GM12878 (cell line): ENCODE results near the gene CSTB. TPM values are rescaled to one million over a fixed set of nuclear protein-coding genes. Genes with fewer than 3 reads are reported as not detected.

Experiments
- BCL3 ChIP-seq: IDR thresholded peaks from 2 replicates; pipeline ENCODE4 v1.6.1; 2011; ENCODE audit warnings: borderline replicate concordance, low read depth, mild to moderate bottlenecking, moderate library complexity, low read length; ENCODE audit not compliant: insufficient read depth, poor library complexity, severe bottlenecking
- BMI1 ChIP-seq: fragments of 450-650 bp; IDR thresholded peaks from 2 replicates; pipeline ENCODE4 v1.6.1; 2016; ENCODE audit warnings: mild to moderate bottlenecking, moderate library complexity, borderline replicate concordance
- CREB1 ChIP-seq: IDR thresholded peaks from 2 replicates; pipeline ENCODE4 v1.6.1; 2012; ENCODE audit warnings: low read depth, mild to moderate bottlenecking, inconsistent platforms
- CREM ChIP-seq: IDR thresholded peaks from 2 replicates; pipeline ENCODE4 v1.6.1; 2014; ENCODE audit warnings: antibody characterized with exemption, low read depth
- EED ChIP-seq: sonication (generic); IDR thresholded peaks from 2 replicates; pipeline ENCODE4 v1.6.1; 2016; ENCODE audit warnings: antibody characterized with exemption, low read depth
- ELK1 ChIP-seq: IDR thresholded peaks from 2 replicates; pipeline ENCODE4 v1.6.1; 2012; ENCODE audit warnings: low read depth, low read length, improper control_type of control experiment
- IRF3 ChIP-seq: fragments of 450-650 bp; IDR thresholded peaks from 2 replicates; pipeline ENCODE4 v1.6.1; 2014; ENCODE audit warnings: mild to moderate bottlenecking
- MTA2 ChIP-seq: fragments of 450-650 bp; IDR thresholded peaks from 2 replicates; pipeline ENCODE4 v1.6.1; 2016; ENCODE audit warnings: low read depth, mild to moderate bottlenecking, moderate library complexity
- MYB ChIP-seq: fragments of 150-350 bp; IDR thresholded peaks from 2 replicates; pipeline ENCODE4 v1.6.1; 2014; ENCODE audit warnings: mild to moderate bottlenecking, low read depth, low read length, borderline replicate concordance
- NR2F1 ChIP-seq: fragments of 450-650 bp; conservative IDR thresholded peaks from 2 replicates; pipeline ENCODE4 v1.6.1; 2017; ENCODE audit warnings: mild to moderate bottlenecking
- RELA ChIP-seq: fragments of 450-650 bp; IDR thresholded peaks from 2 replicates; pipeline ENCODE4 v1.8.0; 2014; ENCODE audit warnings: borderline replicate concordance; ENCODE audit not compliant: partially characterized antibody
- SMARCA5 ChIP-seq: fragments of 450-650 bp; IDR thresholded peaks from 2 replicates; pipeline ENCODE4 v1.6.1; 2017; ENCODE audit warnings: mild to moderate bottlenecking
- SREBF1 ChIP-seq: IDR thresholded peaks from 2 replicates; pipeline ENCODE4 v1.6.1; 2012; ENCODE audit warnings: mild to moderate bottlenecking, low read length
- STAT3 ChIP-seq: IDR thresholded peaks from 2 replicates; pipeline ENCODE4 v1.6.1; 2011; ENCODE audit warnings: low read depth, low read length, improper control_type of control experiment
- TAF1 ChIP-seq: IDR thresholded peaks from 2 replicates; pipeline ENCODE4 v1.6.1; 2011; ENCODE audit warnings: mild to moderate bottlenecking, low read depth, low read length, borderline replicate concordance
- TBL1XR1 ChIP-seq: IDR thresholded peaks from 2 replicates; pipeline ENCODE4 v1.6.1; 2012; ENCODE audit warnings: low read depth, low read length, improper control_type of control experiment
- USF2 ChIP-seq: IDR thresholded peaks from 2 replicates; pipeline ENCODE4 v1.6.1; 2011; ENCODE audit warnings: low read depth, low read length, improper control_type of control experiment, borderline replicate concordance
- polyA plus RNA-seq, 11 experiments: library from polyadenylated mRNA; depleted of rRNA in 4 of 11; unstranded in 6 of 11; stranded (reverse) in 5 of 11; fragments of >200 nt; fragmentation: Nextera tagmentation in 4 of 11; fragmentation: Illumina TruSeq in 1 of 11; extraction: Ambion mirVana in 4 of 11; extraction: Trizol in 1 of 11; gene quantifications; 1 replicate in 1 of 11; 2 replicates in 10 of 11; pipeline versions ENCODE4 v1.2.1 to v1.2.3, GENCODE V29; 2011 to 2016; ENCODE audit warnings: inconsistent platforms in 2 of 11, missing spikeins in 2 of 11, low read depth in 1 of 11
- total RNA-seq, 4 experiments: library from RNA; depleted of rRNA in 3 of 4; stranded (reverse); fragments of >200 nt in 3 of 4; fragmentation: Illumina TruSeq in 1 of 4; extraction: Trizol in 1 of 4; gene quantifications; 2 replicates each; pipeline versions ENCODE4 v1.2.1 to v1.2.3, GENCODE V29; 2013 to 2021
- TF ChIP-seq, protein P1 (sequence below): IDR thresholded peaks from 2 replicates; pipeline ENCODE4 v1.6.1; 2012; ENCODE audit warnings: low read length, inconsistent platforms
- TF ChIP-seq, protein P2 (sequence below): fragments of 450-650 bp; formaldehyde crosslinking; IDR thresholded peaks from 2 replicates; pipeline ENCODE4 v1.4.0; 2022; ENCODE audit warnings: mild to moderate bottlenecking, moderate library complexity

CSTB gene
- total and polyA plus RNA-seq, 10 of the 15 experiments (the other 5 are each of a cell fraction or from before 2014, with no cell fraction given), result 12.5 to 82.7 (median 41.9) TPM

DNA sequence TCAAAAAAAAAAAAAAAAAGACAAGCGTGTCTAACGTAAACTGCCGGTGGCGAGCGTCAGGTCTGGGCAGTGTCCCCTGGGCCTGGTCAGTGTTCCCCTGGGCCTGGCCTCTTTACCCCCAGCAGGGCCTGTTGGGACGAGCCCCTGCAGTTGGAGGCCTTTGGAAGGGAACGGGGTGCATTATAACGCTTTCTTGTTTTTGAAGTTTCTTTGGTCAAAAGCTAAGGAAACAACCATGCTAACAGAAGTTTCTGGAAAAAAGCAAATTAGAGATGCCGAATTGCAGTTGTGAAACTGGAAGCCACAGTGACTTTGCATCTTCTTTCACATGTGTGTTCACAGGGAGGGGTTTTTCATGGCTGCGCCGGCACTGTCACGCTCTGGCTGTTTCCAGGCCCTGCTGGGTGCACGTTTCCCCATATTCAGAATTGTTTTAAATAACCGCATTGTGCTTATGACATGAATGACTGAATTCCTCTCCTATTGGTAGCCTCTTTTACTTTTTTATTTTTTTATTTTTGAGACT lies 29.2 kb upstream of the CSTB start (continued):
- TF ChIP-seq MYB, result peak; percentile 82; the same call in 1 of the 2 replicates
- TF ChIP-seq STAT3, result peak; percentile 83; the same call in 1 of the 2 replicates
- peak; percentile 88 for TF ChIP-seq MTA2
- TF ChIP-seq, protein P1, sequence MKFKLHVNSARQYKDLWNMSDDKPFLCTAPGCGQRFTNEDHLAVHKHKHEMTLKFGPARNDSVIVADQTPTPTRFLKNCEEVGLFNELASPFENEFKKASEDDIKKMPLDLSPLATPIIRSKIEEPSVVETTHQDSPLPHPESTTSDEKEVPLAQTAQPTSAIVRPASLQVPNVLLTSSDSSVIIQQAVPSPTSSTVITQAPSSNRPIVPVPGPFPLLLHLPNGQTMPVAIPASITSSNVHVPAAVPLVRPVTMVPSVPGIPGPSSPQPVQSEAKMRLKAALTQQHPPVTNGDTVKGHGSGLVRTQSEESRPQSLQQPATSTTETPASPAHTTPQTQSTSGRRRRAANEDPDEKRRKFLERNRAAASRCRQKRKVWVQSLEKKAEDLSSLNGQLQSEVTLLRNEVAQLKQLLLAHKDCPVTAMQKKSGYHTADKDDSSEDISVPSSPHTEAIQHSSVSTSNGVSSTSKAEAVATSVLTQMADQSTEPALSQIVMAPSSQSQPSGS, result no peak
- TF ChIP-seq CREM, result peak; percentile 75; the same call in 1 of the 2 replicates
- TF ChIP-seq CREB1, result no peak
- TF ChIP-seq SREBF1, result no peak
- peak; percentile 37; the same call in 1 of the 2 replicates for TF ChIP-seq TAF1
- TF ChIP-seq RELA, result peak; percentile 25
- TF ChIP-seq USF2, result no peak; the same call in 1 of the 2 replicates
- TF ChIP-seq NR2F1, result peak; percentile 48; the same call in 1 of the 2 replicates
- peak; percentile 72 for TF ChIP-seq EED
- peak; percentile 65 for TF ChIP-seq BCL3
- TF ChIP-seq, protein P2, sequence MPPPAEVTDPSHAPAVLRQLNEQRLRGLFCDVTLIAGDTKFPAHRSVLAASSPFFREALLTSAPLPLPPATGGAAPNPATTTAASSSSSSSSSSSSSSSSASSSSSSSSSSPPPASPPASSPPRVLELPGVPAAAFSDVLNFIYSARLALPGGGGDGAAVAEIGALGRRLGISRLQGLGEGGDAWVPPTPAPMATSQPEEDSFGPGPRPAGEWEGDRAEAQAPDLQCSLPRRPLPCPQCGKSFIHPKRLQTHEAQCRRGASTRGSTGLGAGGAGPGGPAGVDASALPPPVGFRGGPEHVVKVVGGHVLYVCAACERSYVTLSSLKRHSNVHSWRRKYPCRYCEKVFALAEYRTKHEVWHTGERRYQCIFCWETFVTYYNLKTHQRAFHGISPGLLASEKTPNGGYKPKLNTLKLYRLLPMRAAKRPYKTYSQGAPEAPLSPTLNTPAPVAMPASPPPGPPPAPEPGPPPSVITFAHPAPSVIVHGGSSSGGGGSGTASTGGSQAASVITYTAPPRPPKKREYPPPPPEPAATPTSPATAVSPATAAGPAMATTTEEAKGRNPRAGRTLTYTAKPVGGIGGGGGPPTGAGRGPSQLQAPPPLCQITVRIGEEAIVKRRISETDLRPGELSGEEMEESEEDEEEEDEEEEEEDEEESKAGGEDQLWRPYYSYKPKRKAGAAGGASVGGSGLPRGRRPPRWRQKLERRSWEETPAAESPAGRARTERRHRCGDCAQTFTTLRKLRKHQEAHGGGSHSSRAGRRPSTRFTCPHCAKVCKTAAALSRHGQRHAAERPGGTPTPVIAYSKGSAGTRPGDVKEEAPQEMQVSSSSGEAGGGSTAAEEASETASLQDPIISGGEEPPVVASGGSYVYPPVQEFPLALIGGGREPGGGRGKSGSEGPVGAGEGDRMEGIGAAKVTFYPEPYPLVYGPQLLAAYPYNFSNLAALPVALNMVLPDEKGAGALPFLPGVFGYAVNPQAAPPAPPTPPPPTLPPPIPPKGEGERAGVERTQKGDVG (CRISPR knock-in tag), result no peak
- TF ChIP-seq BMI1, result peak; percentile 27; the same call in 1 of the 2 replicates
- peak; percentile 88; the same call in 1 of the 2 replicates for TF ChIP-seq TBL1XR1
- TF ChIP-seq IRF3, result no peak
- no peak for TF ChIP-seq SMARCA5
- no peak for TF ChIP-seq ELK1
